Caco-2 (cell line): ENCODE measurements around the gene CTNND2. TPM values are rescaled to one million over a fixed set of nuclear protein-coding genes. Genes with fewer than 3 reads are reported as not detected.

Source experiments
- BruUV-seq: library from RNA; stranded (reverse); fragments of 400-500 nt; replicated peaks from 2 replicates; lab custom pipeline; 2021; lab: Mats Ljungman, UMichigan
- CTCF ChIA-PET: fragments of 300-600 bp; sonication (Branson Sonifier 250); formaldehyde crosslinking; loops from one replicate; lab custom pipeline; 2022; ENCODE audit warnings: antibody characterized with exemption; lab: Charles Lee
- POLR2A ChIA-PET: fragments of 300-600 bp; sonication (Branson Sonifier 250); formaldehyde crosslinking; loops from one replicate; lab custom pipeline; 2022; ENCODE audit warnings: antibody characterized with exemption; lab: Charles Lee
- DNase-seq, 2 experiments: peaks; one replicate each; pipeline versions ENCODE4 v3.0.0 to v3.0.0-alpha.2; 2020 to 2022
- H3K27me3 ChIP-seq: replicated peaks from 2 replicates; pipeline ENCODE4 v1.6.0; 2011; ENCODE audit warnings: low read length; ENCODE audit not compliant: control insufficient read depth, insufficient read depth
- H3K36me3 ChIP-seq: 2 replicates; pipeline ENCODE4 v1.5.1; 2011; ENCODE audit warnings: low read length; ENCODE audit not compliant: control insufficient read depth, insufficient read depth
- H3K4me1 ChIP-seq: fragments of 250-450 bp; sonication (Bioruptor Pico); 2 replicates; pipeline ENCODE4 v1.5.1; 2020; ENCODE audit warnings: mild to moderate bottlenecking
- H3K4me3 ChIP-seq: 2 replicates; pipeline ENCODE4 v1.5.1; 2011; ENCODE audit warnings: low read depth, mild to moderate bottlenecking, control low read depth, low read length
- H3K9me3 ChIP-seq: fragments of 250-450 bp; sonication (Bioruptor Pico); 2 replicates; pipeline ENCODE4 v1.5.1; 2020; ENCODE audit warnings: mild to moderate bottlenecking, moderate library complexity
- H3K27ac Mint-ChIP-seq: one replicate; pipeline ENCODE4 v1.8.0; 2022; ENCODE audit warnings: mixed read lengths; ENCODE audit not compliant: unreplicated experiment
- H3K27me3 Mint-ChIP-seq: one replicate; pipeline ENCODE4 v1.8.0; 2022; ENCODE audit warnings: mixed read lengths; ENCODE audit not compliant: insufficient read depth, unreplicated experiment
- H3K36me3 Mint-ChIP-seq: one replicate; pipeline ENCODE4 v1.8.0; 2022; ENCODE audit warnings: mild to moderate bottlenecking, mixed read lengths; ENCODE audit not compliant: insufficient read depth, unreplicated experiment
- H3K4me1 Mint-ChIP-seq: one replicate; pipeline ENCODE4 v1.8.0; 2022; ENCODE audit warnings: low read depth, mixed read lengths; ENCODE audit not compliant: unreplicated experiment
- H3K4me3 Mint-ChIP-seq: one replicate; pipeline ENCODE4 v1.8.0; 2022; ENCODE audit warnings: mild to moderate bottlenecking, moderate library complexity, mixed read lengths; ENCODE audit not compliant: unreplicated experiment
- H3K9me3 Mint-ChIP-seq: one replicate; pipeline ENCODE4 v1.8.0; 2022; ENCODE audit warnings: mixed read lengths; ENCODE audit not compliant: unreplicated experiment
- intact Hi-C: fragments of 100-400 bp; cut with micrococcal nuclease; formaldehyde crosslinking; loops from one replicate; pipeline ENCODE4 v1.10.0; 2022; ENCODE audit not compliant: unreplicated experiment
- total RNA-seq: library from RNA; stranded (reverse); gene quantifications from 2 replicates; pipeline ENCODE4 v1.2.3, GENCODE V29; 2022
- TF ChIP-seq, protein P1 (sequence below), 2 experiments: fragments of 200-600 bp in 1 of 2; IDR thresholded peaks; 1 replicate in 1 of 2; 2 replicates in 1 of 2; pipeline versions ENCODE4 v1.5.1 to v1.8.0; 2011 to 2022; ENCODE audit warnings: antibody characterized with exemption in 1 of 2, control low read depth in 1 of 2, inconsistent platforms in 1 of 2, low read depth in 1 of 2, low read length in 1 of 2, mild to moderate bottlenecking in 1 of 2, moderate library complexity in 1 of 2; ENCODE audit not compliant: insufficient read depth in 1 of 2, severe bottlenecking in 1 of 2, unreplicated experiment in 1 of 2

Gene CTNND2
- total RNA-seq, 1 experiment from 2014 or later: 0.32 TPM

DNA sequence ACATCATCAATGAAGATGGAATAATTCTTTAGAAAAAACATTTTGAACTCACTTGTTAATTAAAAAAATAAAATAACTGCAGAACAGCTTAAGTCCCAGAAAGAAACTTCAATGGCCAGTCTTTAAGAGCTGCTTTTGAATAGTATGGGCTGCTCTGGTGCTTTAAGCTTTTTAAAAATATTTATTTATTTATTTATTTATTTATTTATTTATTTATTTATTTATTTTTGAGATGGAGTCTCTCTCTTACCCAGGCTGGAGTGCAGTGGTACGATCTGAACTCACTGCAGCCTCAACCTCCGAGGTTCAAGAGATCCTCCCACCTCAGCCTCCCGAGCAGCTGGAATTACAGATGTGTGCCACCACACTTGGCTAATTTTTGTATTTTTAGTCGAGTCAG lies 626.9 kb downstream of the CTNND2 start:
- BruUV-seq: no TSS peak
- Histone ChIP-seq H3K4me1 (no peaks in the 10 kb centered on the region), H3K4me3 (no peak overlapping the region), H3K36me3 (no peaks in the 10 kb centered on the region), H3K27me3 (no peaks in the 10 kb centered on the region), H3K9me3 (no peaks in the 10 kb centered on the region)
- TF ChIP-seq, protein P1, sequence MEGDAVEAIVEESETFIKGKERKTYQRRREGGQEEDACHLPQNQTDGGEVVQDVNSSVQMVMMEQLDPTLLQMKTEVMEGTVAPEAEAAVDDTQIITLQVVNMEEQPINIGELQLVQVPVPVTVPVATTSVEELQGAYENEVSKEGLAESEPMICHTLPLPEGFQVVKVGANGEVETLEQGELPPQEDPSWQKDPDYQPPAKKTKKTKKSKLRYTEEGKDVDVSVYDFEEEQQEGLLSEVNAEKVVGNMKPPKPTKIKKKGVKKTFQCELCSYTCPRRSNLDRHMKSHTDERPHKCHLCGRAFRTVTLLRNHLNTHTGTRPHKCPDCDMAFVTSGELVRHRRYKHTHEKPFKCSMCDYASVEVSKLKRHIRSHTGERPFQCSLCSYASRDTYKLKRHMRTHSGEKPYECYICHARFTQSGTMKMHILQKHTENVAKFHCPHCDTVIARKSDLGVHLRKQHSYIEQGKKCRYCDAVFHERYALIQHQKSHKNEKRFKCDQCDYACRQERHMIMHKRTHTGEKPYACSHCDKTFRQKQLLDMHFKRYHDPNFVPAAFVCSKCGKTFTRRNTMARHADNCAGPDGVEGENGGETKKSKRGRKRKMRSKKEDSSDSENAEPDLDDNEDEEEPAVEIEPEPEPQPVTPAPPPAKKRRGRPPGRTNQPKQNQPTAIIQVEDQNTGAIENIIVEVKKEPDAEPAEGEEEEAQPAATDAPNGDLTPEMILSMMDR (IDR thresholded peaks at IDR 0.05; ENCODE audit: insufficient read depth in 1 of 2, low read depth in 1 of 2, low read length in 1 of 2, severe bottlenecking in 1 of 2, unreplicated experiment in 1 of 2): no peak
- Mint-ChIP-seq H3K27me3 (no peaks in the 10 kb centered on the region), H3K4me1 (no peaks in the 10 kb centered on the region), H3K27ac (no peak overlapping the region), H3K9me3 (peaks cover 17% of the 10 kb centered on the region), H3K4me3 (no peak overlapping the region), H3K36me3 (no peaks in the 10 kb centered on the region)
- ChIA-PET CTCF (no interaction called here), POLR2A (no interaction called here)
- DNase-seq: no peak
- intact Hi-C loops: no loop called here

DNA sequence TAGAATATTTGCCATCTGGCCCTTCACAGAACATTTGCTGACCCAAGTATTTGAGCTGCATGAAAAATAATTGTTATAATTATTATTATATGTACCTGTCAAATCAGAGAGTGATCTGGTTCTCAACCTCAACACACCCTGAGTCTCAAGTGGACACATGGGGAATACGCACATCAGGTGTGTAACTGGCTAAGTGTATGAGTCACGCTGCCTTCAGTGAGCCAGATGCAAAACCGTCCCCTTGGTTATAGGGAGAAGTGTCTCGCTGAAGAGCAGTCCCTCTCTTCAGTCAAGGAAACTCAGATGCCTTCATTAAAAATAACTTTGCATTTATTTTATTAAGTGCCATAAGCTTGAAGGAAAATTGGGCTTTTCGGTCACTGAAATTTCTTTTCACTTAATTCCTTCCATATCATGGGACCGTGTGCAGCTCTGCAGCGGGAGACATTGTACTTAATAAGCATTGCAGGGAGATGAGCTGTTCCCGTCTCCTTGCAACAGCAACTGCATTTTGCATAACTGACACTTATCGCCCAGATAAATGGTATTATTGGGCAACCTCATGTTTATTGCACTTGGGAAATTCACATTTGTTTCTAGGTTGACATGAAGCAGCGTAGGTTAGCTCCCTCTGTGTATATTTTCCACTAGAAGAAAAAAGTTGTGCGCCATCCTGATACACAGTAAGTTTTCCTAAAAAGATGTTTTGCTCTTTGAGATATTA lies 630.9 kb downstream of the CTNND2 start:
- DNase-seq: no peak
- peaks cover 9% of the 10 kb centered on the region for H3K4me1 Mint-ChIP-seq
- CTCF ChIA-PET: no interaction called here

DNA sequence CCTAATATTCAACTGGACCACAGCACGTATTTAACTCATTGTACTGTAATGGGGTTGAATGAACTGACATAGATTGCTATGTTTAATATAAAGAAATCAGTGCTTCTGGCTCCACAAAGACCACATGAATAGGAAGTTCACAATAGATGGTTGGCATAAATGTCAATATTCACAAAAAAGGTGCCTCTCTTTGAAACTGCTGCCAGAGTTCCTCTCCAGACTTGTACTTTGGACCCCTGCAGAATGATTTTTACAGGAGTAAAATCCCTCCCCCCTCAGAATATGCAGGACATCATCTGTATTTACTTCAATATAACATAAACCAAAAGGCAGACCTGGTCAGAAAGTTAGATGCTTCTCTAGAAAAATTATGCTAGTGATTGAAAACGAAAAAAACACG lies 634.7 kb downstream of the CTNND2 start:
- TF ChIP-seq, protein P1 (IDR thresholded peaks at IDR 0.05; ENCODE audit: insufficient read depth in 1 of 2, low read depth in 1 of 2, low read length in 1 of 2, severe bottlenecking in 1 of 2, unreplicated experiment in 1 of 2): no peak
- Mint-ChIP-seq H3K36me3 (no peaks in the 10 kb centered on the region), H3K27me3 (no peaks in the 10 kb centered on the region), H3K9me3 (no peaks in the 10 kb centered on the region), H3K27ac (no peak overlapping the region), H3K4me3 (no peak overlapping the region), H3K4me1 (peaks cover 15% of the 10 kb centered on the region)
- ChIA-PET CTCF (no interaction called here), POLR2A (no interaction called here)
- peaks cover 10% of the 10 kb centered on the region; the same call in 1 of the 2 replicates for H3K4me1 ChIP-seq
- H3K27me3 ChIP-seq: no peaks in the 10 kb centered on the region
- no peak for DNase-seq
- H3K9me3 ChIP-seq: no peaks in the 10 kb centered on the region
- intact Hi-C loops: no loop called here
- no TSS peak for BruUV-seq
- no peaks in the 10 kb centered on the region for H3K36me3 ChIP-seq
- no peak overlapping the region for H3K4me3 ChIP-seq

More for the DNA sequence above, 630.9 kb downstream of the CTNND2 start:
- Mint-ChIP-seq H3K27me3 (no peaks in the 10 kb centered on the region), H3K4me3 (no peak overlapping the region), H3K27ac (no peak overlapping the region), H3K36me3 (no peaks in the 10 kb centered on the region), H3K9me3 (peaks cover 11% of the 10 kb centered on the region)
- H3K27me3 ChIP-seq: no peaks in the 10 kb centered on the region
- TF ChIP-seq, protein P1 (IDR thresholded peaks at IDR 0.05; ENCODE audit: insufficient read depth in 1 of 2, low read depth in 1 of 2, low read length in 1 of 2, severe bottlenecking in 1 of 2, unreplicated experiment in 1 of 2): no peak
- H3K4me3 ChIP-seq: no peak overlapping the region
- no peaks in the 10 kb centered on the region for H3K9me3 ChIP-seq
- intact Hi-C loops: no loop called here
- H3K4me1 ChIP-seq: peaks cover 10% of the 10 kb centered on the region; the same call in 1 of the 2 replicates
- BruUV-seq: no TSS peak
- no peaks in the 10 kb centered on the region for H3K36me3 ChIP-seq
- POLR2A ChIA-PET: no interaction called here
